ENCODE measurements around the gene LRRC66.

Gene LRRC66, protein sequence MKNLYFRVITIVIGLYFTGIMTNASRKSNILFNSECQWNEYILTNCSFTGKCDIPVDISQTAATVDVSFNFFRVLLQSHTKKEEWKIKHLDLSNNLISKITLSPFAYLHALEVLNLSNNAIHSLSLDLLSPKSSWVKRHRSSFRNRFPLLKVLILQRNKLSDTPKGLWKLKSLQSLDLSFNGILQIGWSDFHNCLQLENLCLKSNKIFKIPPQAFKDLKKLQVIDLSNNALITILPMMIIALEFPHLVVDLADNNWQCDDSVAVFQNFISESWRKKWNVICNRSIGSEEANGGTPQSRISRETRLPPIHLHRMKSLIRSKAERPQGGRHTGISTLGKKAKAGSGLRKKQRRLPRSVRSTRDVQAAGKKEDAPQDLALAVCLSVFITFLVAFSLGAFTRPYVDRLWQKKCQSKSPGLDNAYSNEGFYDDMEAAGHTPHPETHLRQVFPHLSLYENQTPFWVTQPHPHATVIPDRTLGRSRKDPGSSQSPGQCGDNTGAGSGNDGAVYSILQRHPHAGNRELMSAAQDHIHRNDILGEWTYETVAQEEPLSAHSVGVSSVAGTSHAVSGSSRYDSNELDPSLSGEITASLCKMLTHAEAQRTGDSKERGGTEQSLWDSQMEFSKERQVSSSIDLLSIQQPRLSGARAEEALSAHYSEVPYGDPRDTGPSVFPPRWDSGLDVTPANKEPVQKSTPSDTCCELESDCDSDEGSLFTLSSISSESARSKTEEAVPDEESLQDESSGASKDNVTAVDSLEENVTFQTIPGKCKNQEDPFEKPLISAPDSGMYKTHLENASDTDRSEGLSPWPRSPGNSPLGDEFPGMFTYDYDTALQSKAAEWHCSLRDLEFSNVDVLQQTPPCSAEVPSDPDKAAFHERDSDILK

DNA sequence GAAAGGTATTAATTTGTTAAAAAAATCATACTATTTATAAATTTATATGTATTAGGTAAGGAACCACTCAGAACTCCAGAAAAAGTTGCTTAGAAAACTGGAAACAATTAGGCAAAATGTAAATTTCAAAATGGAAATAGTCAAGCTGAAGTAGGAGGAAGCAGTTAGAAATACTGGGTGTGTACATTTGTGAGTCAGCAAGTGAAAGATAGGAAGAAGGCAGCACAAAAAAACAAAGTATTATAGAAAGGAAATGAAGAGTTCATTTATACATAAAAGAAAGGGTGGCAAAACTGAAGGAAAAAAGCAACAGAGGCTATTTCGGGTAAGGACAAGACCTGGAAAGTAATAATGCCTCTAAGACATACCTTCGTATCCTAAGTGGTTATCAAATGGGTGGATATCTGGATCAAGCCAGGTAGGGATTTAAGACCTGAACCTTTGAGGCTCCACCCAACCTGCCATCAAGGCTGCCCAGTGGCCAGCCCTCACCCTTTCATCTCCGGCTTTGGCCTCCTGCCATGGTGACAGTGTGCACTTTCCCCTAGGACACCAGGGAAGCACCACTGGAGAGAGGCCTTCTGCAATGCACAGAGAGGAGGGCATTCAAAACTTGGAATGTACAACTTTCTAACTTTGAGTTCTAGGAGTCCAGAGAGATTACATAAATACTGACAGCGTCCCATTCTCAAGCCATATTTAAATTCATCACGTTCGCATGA is at the start of gene LRRC66:
LRRC66 (minus strand) TSS at position 428 of the 722 bp plus-strand sequence. CDS start 2,750 bp downstream, outside the sequence.
- no peak for DNase-seq (ENCODE audit: low read depth, low spot score)

DNA sequence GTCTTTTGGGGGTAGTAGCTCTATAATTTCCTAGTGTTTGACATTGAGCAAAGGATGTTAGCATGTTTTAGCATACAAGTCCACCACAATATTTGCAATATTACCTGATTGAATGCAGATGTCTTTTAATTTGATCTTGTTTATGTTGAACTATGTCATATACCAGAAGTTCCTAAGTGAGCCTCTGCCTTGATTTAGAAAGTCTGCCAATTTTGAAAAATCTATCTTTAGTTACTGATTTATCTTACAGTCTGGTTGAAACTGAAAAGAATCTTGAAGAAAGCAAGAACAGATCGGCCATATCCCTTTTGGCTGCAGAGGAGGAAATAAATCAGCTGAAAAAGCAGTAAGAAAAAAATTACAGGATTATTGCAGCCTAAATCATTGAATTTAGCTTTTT is 49.4 kb upstream of the LRRC66 start:
- no peak for DNase-seq (ENCODE audit: low read depth, low spot score)

DNA sequence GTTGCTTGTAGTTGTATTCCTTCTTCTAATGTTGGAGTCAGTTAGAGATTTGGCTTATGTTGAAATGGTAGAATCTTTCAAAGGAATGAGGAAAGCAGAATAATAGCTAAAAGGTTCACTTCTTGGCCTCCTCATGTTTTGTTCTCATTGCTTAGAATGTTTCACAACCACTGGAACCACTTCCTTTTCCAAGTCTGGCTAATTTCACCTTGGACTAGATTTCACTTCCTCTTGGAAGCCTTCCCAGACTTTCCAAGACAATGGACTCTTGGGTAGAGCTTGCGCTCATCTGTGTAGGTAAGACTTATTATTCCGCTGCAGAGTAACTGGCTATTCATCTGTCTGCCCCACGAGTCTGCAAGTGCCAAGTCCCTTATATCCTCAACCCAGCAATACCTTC is 39.2 kb upstream of the LRRC66 start:
- DNase-seq (ENCODE audit: low read depth, low spot score), result no peak

DNA sequence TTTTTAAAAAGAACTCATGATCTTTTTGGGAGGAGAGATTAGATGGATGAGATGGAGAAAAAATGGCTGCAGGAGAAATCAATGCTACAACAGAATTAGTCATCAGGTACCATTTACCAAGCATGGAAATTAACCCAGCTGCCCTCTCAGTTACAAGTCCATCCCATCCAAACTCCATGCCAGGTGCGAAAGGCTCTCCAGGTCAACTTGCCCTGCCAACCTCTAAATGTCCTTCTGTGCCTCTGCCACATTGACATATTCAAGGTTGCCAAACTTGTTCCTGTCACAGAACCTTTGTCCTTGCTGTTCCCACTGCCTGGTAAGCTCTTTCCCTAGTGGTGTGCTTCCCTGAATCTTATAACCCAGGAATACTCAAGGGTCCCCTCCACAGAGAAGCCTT is 38.1 kb upstream of the LRRC66 start:
- DNase-seq (ENCODE audit: low read depth, low spot score), result no peak

DNA sequence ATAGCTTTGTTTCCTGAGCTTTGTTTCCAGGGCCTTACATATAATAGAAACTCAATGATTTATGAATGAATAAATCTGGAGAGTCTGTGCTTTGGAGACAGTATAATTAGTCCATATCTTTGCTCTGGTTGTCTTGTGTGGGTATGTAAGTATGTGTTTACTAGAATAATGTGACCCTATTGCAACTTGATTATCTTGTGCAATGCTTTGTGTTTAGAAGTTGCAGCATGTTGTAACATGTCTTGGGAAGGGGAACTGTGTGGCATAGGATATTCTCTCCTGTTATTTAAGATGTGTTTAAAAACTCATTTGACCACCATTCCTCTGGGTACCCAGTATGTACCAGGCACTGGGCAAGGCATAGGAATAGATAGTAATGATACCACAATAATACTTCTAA is 37.0 kb upstream of the LRRC66 start:
- no peak for DNase-seq (ENCODE audit: low read depth, low spot score)

DNA sequence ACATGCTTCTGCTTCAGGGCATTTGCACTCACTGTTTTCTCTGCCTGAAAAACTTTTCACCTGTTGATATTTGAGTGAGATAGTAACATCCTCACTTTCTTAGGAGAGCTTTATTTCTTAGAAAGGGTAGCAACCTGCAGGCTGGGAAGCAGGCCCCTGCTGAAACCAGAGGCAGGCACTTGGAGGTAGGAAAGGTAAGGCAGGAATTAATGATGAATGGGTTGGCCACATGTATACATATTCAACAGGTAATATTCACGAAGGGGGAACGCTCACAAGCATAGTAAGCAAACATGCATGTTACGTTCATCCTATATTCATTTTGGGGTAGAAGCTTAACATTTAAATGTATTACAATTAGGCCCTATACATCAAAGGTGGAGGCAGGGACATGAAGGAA is 34.1 kb upstream of the LRRC66 start:
- DNase-seq (ENCODE audit: low read depth, low spot score), result no peak

DNA sequence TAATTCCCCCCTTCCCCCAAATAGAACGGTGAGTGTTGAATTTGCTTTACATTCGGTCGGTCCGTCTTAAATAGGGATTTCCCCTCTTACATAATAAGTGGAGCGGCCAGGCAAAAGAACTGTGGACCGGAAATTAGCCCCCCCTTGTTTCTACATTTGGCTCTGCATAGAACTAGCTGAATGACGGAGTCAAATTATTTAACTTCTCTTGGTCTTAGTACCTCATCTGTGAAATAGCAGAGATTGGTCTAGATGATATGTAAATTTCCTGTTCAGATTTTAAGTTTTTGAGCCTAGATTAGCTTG is 32.3 kb upstream of the LRRC66 start:
- no peak for DNase-seq (ENCODE audit: low read depth, low spot score)

DNA sequence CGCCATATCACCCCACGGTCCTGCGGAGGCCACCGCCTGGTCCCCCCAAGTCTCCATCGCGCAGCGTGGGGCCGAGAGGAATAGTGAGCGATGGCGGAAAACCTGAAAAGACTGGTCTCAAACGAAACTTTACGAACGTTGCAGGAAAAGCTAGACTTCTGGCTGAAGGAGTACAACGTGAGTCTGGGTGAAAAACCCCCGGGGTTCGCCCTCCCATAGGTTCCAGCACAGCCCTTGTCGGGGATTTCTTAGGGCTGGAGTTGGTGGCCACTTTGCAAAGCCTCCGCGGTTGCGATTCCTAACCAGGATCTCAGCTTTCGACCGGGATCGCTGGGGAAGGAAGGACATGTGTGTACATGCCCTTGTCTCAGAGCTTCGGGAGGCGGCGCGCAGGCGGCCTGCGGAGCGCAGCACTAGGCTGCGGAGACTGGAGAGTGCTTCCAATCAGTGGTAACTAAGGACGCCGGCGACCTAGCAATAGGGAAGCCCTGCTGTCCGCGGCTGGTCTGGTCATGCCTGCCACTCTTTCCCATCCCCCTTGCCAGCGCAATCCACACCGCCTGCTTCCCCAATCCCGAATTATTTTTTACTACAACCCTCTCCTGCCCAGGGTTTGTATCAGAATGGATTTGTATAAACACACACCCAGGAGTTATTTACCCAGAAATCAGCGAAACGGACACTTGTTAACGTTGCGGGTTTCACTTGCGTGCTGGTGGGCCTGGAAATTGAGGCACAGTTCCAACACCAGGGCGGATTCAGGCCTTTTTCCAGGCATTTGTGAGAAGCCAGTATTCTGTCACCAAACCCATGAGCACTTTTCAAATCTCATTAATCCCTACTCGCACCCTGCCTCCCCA is 31.7 kb upstream of the LRRC66 start:
- peak; percentile 96 for DNase-seq (ENCODE audit: low read depth, low spot score)

DNA sequence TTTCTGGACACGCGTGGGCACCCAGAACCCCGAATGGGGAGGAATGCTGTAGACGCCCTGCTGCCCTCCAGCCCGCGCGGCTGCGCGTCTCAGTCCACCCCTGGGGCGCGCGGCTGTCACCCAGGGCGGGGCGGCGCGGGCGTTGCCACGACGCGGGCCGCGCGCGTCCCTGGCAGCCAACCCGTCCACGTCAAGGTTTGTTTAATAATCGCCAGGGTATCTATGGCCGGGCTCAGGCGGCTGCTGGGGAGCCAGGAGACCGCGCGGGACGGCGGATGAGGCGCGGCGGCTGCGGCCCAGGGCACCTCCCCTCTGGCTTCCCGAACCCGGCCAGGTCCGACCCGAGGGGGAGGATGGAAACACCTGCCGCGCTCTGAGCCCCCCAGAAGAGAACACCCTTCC is 31.1 kb upstream of the LRRC66 start, which contains the start of gene SPATA18:
SPATA18 (plus strand) TSS at position 92 of the 402 bp plus-strand sequence. CDS start 401 bp downstream, outside the sequence.
- DNase-seq (ENCODE audit: low read depth, low spot score), result no peak

DNA sequence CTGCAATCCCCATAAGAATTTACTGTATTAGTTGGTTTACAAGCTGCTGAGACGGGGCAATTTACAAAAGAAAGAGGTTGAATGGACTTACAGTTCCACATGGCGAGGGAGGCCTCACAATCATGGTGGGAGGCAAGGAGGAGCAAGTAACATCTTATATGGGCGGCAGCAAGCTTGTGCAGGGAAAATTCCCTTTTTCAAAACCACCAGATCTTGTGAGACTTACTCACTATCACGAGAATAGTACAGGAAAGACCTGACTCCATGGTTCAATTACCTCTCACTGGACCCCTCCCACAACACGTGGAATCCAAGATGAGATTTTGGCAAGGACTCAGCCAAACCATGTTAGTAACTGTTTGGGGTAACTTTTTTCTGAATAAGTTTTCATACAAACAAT is 29.1 kb upstream of the LRRC66 start:
- no peak for DNase-seq (ENCODE audit: low read depth, low spot score)

DNA sequence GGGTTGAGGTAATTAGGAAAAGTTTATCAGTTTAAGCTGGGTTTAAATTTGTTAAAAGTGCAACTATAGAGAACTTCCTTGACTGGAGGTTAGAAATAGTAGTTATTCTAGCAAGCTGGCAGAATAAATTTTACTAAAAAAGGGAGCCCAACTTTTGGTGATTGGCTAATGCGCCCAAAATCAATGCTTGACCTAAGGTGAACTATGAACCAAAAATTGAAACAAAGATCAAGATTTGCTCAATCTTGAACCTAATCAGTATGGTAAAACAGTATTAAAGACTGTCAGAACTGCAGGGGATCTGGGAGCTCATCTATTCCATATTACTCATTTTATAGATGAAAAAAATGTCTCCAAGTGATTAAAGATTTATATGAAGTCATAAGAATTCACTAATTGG is 24.9 kb upstream of the LRRC66 start:
- no peak for DNase-seq (ENCODE audit: low read depth, low spot score)

DNA sequence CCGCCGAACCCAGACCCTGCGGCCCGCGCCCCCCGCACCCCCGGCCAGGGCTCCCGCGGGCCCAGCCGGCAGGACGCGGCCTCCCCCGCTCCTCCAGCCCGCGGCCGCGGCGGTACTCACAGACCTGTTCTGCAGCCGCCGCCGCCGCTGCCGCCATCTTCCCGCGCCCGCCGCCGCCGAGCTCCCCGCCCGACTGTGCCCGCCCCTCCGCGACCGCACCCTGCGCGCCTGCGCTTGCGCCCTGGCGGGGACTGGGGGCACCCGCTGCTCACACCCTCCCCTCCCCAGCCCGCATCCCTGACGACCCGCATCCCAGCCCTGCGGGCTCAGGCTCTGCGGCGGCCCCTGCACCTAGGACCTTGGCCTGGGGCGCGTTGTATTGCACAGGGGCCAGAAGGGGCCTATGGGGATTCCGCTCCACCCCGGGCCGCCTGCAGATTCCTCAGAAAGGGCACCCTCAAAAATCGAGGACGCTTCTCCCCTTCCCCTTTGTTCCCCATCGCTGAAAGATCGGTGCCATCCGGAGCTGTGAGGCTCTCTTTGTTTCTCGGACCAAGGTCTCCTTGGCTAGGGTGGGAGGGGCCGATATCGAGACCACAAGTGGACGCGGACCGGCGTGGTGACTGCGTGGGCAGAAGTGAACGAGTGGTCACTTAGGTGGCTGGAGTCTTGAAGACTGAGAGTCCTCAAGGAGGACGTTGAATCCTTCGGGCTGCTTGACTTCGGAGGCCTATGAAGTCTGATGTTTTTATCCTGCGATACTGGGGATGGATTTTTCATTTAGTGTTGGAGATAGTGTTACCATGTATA is 18.1 kb upstream of the LRRC66 start, which contains the start of gene SGCB:
SGCB (minus strand) TSS at position 197 of the 810 bp plus-strand sequence; CDS start at position 157, 40 bp downstream.
- DNase-seq (ENCODE audit: low read depth, low spot score), result peak; percentile 46

DNA sequence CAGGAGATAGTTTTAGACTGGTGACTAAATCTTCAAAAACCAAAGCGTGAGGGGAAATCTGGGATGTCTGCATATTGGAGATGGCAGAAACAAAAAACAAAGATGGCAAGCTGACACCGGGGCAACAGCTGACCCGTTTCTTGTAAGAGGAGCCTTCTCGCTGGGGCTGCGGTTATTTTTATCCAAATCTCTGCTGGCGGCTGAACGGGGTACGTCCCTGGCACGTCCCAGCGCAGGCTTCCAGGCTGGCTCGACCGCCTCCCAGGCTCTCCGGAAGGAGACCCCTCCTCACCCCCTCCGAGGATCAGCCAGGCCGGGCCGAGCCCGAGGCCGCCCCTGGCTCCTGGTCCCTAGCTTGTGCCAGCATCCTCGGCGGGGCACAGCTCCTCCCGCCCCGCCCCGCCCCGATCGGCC is 17.5 kb upstream of the LRRC66 start:
- peak; percentile 49 for DNase-seq (ENCODE audit: low read depth, low spot score)

DNA sequence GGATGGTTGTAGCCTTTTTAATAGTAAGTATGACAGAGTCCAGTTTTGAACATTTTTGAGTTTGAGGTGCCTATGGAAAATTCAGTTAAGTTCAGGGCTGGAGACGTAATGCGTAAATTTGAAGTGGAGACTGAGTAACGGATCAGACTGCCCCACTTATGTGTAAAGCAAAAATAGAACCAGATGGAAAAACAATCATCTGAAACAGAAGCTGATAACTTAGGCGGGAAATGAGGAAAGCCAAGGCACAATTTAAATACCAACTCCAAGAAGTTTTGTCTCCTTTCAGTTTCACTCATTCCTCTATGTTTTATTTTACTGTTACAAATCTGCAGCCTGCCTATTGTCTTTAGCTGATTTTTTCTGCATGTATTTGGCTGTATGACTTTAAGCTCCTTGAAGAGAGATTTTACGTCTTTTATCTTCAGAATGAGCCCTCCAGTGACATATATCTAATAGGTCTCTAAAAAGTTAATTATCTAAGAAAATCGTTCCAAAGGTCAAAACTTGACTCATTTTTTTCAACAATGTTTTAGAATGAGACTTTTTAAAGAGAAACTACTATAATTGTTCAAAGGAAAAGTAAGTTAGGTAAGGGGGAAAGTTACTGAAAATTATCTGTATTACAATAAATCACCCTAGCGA is 16.8 kb upstream of the LRRC66 start:
- no peak for DNase-seq (ENCODE audit: low read depth, low spot score)

DNA sequence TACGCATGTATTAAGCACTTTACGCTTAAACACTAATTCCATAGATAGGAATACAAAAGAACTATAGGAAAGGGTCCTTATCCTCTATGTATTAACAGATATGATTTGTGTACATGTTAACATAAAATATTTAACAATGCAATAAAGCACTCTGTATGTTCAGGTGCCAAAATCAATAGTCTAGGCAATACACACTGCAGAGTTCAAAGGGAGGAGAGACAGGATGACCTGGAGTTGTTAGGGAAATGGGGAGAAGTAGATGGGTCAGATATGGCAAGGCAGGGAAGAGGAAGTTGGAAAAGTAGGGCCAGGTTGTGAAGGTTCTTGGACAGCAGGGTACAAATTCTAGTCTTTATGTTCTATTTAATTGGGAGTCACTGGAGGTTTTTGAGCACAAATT is 15.0 kb upstream of the LRRC66 start:
- no peak for DNase-seq (ENCODE audit: low read depth, low spot score)

DNA sequence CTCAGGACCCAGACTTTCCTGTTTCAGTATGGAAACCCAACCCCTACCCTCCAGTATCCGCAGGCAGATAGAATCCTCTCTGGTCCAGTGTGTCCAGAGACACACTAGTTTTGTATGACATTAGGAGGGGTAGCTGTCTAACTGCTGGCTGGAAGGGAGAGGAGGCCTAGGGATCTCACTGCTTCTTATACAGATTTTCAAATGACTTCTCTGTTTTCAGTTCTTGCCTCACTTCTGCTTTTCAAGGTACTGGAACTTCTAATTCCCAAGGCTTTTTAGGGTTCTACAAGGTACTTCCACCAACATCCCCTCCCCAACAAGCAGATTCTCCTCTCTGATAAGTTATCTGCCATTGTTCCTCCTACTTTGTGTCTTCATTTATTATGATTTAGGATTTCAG is 11.8 kb upstream of the LRRC66 start:
- no peak for DNase-seq (ENCODE audit: low read depth, low spot score)

DNA sequence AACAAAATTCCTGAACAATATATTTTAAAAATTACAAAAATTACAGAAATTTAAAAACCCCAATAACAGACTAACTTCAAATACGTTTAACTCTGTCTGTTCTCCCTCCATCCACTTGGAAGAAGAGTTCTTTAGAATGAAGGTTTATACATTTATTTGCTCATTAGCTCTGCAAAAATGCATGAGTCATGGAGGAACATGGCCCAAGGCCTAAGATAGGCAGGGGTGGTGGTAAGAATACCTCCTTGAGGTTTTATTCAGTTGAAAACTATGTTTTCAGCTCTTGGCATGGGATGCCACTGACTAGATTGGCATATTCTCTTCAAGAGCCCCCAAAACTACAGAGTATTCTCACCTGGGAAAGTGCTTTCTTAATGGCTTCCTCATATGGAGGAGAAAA is 8.8 kb upstream of the LRRC66 start:
- no peak for DNase-seq (ENCODE audit: low read depth, low spot score)

DNA sequence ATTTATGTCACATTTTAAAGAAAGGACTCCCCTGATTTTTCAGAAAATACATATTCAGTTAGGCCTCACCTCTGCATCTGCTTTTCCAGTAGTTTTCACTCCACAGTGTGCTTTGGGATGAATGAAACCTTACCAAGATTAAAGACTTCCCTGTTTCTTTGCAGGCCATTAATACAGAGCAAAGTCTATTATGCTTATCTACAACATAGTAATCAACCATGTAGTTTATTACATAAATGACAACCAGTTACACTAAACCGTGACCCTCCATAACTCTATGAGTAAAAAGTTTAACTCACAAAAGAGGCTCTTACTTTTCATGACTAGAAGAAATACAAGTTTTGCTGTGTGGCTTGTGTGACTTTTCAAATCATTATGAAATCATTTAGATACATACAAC is 2.3 kb downstream of the LRRC66 start:
- DNase-seq (ENCODE audit: low read depth, low spot score), result no peak

DNA sequence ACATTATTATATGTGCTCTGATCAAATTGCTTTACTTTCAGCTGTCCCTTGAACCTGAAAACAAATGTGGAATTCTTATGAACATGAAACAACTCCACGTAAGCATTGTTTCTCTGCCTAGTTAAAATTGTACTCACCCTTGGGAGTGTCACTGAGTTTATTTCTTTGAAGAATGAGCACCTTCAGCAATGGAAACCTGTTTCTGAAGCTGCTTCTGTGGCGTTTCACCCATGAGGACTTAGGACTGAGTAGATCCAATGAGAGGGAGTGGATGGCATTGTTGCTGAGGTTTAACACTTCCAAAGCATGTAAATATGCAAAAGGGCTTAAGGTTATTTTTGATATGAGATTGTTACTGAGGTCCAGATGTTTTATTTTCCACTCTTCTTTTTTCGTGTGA is 3.2 kb downstream of the LRRC66 start:
- DNase-seq (ENCODE audit: low read depth, low spot score), result no peak

DNA sequence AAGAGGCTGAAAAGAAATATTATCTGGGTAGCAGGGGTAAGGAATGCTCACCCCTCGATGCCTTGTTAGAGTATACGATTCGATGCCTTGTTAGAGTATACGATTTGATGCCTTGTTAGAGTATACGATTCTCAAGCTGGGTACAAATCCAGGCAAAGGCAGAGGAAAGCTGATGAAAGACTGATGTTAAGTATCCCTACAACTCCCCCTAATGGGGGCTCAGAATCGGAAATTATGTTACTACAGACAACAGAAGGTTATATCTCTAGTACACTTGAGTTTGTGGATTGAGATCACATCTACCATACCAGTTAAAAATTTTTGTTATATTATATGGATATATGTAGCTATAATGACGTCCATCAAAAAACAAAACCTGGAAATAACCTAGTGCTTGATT is 4.8 kb downstream of the LRRC66 start:
- DNase-seq (ENCODE audit: low read depth, low spot score), result no peak

Measured in ELF-1 (cell line).